K562 (cell line): ENCODE results near the gene SFXN5. TPM values are rescaled to one million over a fixed set of nuclear protein-coding genes. Genes with fewer than 3 reads are reported as not detected.

Experiments
- BCL6 ChIP-seq: fragments of 250-450 bp; sonication (Bioruptor Pico); IDR thresholded peaks from 2 replicates; pipeline ENCODE4 v1.4.0; 2020
- CEBPZ ChIP-seq: fragments of 150-350 bp; IDR thresholded peaks from 2 replicates; pipeline ENCODE4 v1.6.1; 2014; ENCODE audit warnings: low read depth, mild to moderate bottlenecking, low read length, borderline replicate concordance
- DIDO1 ChIP-seq: fragments of 450-650 bp; IDR thresholded peaks from 2 replicates; pipeline ENCODE4 v1.6.1; 2016; ENCODE audit warnings: low read depth, missing biosample characterization, missing genetic modification characterization
- DMBX1 ChIP-seq: fragments of 250-450 bp; sonication (Bioruptor Pico); IDR thresholded peaks from 2 replicates; pipeline ENCODE4 v1.8.0; 2022; ENCODE audit warnings: inconsistent platforms, mild to moderate bottlenecking, moderate library complexity, borderline replicate concordance
- FOXO4 ChIP-seq: fragments of 450-650 bp; formaldehyde crosslinking; IDR thresholded peaks from 2 replicates; pipeline ENCODE4 v1.4.0; 2020; ENCODE audit warnings: mild to moderate bottlenecking, moderate library complexity
- ZC3H11A ChIP-seq: IDR thresholded peaks from 2 replicates; pipeline ENCODE4 v1.6.1; 2012; ENCODE audit warnings: low read depth, low read length, improper control_type of control experiment
- ZNF449 ChIP-seq: fragments of 250-450 bp; sonication (Bioruptor Pico); IDR thresholded peaks from 2 replicates; pipeline ENCODE4 v1.8.0; 2022; ENCODE audit warnings: moderate library complexity, mild to moderate bottlenecking, inconsistent platforms
- ZNF76 ChIP-seq: fragments of 250-450 bp; sonication (Bioruptor Pico); IDR thresholded peaks from 2 replicates; pipeline ENCODE4 v1.4.0; 2020; ENCODE audit warnings: mild to moderate bottlenecking, moderate library complexity, borderline replicate concordance
- polyA plus RNA-seq, 8 experiments: library from polyadenylated mRNA; depleted of rRNA in 4 of 8; stranded (reverse) in 5 of 8; unstranded in 3 of 8; fragments of >200 nt; fragmentation: Nextera tagmentation in 2 of 8; fragmentation: Illumina TruSeq in 1 of 8; extraction: Ambion mirVana in 2 of 8; extraction: Trizol in 1 of 8; gene quantifications; 2 replicates each; pipeline versions ENCODE4 v1.2.1 to v1.2.3, GENCODE V29; 2011 to 2014; ENCODE audit warnings: inconsistent platforms in 1 of 8, missing spikeins in 1 of 8
- total RNA-seq, 7 experiments: library from RNA; depleted of rRNA in 6 of 7; stranded (reverse); fragments of >200 nt in 6 of 7; fragmentation: Illumina TruSeq in 2 of 7; extraction: Trizol in 2 of 7; gene quantifications; 2 replicates each; pipeline versions ENCODE4 v1.2.1 to v1.2.3, GENCODE V29; 2011 to 2021; ENCODE audit warnings: low replicate concordance in 1 of 7
- TF ChIP-seq, protein P1 (sequence below), 2 experiments: fragments of 450-650 bp; IDR thresholded peaks; 2 replicates each; pipeline ENCODE4 v1.6.1; 2016
- TF ChIP-seq, protein P2 (sequence below): sonication (generic); formaldehyde crosslinking; IDR thresholded peaks from 2 replicates; pipeline ENCODE4 v1.8.1; 2022; ENCODE audit warnings: missing genetic modification reagents
- TF ChIP-seq, protein P3 (sequence below): fragments of 450-650 bp; IDR thresholded peaks from 2 replicates; pipeline ENCODE4 v1.7.1; 2018; ENCODE audit warnings: mild to moderate bottlenecking, low read depth; ENCODE audit not compliant: partially characterized antibody

Gene SFXN5
- total and polyA plus RNA-seq, 9 of the 15 experiments (the other 6 are each of a cell fraction or from before 2014, with no cell fraction given) = 8.3 to 22.6 (median 16.0) TPM

DNA sequence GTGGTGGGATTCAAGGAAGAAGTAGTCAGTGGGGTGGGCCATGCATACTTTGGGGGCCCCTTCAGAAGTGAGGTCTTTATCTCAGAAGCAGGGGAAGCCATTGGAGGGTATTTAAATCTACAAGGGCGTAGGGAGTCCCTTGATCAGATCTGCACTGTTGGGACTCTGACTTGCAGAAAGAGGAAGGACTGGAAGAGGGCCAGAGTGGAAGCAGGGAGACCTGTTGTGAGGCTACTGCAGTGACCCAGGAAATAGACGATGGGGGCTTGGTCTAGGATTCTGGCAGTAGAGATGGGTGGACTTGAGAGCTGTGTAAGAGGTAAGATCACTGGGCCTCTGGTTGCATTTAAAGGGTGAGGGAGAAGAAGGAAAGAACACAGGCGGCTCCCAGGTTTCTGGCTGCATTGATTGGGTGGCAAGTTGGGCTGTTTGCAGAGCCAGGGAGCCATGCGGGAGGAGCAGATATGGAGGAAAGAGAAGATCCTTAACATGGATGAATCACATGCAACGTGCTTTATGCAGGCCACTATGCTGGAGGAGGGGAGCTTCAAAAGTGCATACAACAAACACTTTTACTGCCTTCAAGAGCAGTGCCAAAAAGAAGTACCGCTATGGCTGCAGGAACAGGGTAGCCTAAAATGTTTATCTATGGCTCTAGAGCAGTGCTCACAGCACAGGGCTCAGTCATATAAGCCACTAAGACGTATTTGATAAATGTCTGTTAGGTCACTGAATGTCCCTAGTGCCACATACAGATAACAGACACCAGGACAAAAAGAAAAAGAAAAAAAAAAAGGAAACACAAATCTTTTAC lies 2.3 kb downstream of the SFXN5 start (continued):
- TF ChIP-seq CEBPZ (no peak), ZC3H11A (no peak), FOXO4 (CRISPR knock-in tag) (no peak), ZNF76 (no peak), ZNF449 (CRISPR knock-in tag) (no peak), DIDO1 (no peak), DMBX1 (CRISPR knock-in tag) (no peak), BCL6 (no peak)
- TF ChIP-seq, protein P1, sequence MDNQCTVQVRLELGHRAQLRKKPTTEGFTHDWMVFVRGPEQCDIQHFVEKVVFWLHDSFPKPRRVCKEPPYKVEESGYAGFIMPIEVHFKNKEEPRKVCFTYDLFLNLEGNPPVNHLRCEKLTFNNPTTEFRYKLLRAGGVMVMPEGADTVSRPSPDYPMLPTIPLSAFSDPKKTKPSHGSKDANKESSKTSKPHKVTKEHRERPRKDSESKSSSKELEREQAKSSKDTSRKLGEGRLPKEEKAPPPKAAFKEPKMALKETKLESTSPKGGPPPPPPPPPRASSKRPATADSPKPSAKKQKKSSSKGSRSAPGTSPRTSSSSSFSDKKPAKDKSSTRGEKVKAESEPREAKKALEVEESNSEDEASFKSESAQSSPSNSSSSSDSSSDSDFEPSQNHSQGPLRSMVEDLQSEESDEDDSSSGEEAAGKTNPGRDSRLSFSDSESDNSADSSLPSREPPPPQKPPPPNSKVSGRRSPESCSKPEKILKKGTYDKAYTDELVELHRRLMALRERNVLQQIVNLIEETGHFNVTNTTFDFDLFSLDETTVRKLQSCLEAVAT (IDR thresholded peaks at IDR 0.05) = no peak
- TF ChIP-seq, protein P2, sequence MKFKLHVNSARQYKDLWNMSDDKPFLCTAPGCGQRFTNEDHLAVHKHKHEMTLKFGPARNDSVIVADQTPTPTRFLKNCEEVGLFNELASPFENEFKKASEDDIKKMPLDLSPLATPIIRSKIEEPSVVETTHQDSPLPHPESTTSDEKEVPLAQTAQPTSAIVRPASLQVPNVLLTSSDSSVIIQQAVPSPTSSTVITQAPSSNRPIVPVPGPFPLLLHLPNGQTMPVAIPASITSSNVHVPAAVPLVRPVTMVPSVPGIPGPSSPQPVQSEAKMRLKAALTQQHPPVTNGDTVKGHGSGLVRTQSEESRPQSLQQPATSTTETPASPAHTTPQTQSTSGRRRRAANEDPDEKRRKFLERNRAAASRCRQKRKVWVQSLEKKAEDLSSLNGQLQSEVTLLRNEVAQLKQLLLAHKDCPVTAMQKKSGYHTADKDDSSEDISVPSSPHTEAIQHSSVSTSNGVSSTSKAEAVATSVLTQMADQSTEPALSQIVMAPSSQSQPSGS (CRISPR knock-in tag) = no peak
- TF ChIP-seq, protein P3, sequence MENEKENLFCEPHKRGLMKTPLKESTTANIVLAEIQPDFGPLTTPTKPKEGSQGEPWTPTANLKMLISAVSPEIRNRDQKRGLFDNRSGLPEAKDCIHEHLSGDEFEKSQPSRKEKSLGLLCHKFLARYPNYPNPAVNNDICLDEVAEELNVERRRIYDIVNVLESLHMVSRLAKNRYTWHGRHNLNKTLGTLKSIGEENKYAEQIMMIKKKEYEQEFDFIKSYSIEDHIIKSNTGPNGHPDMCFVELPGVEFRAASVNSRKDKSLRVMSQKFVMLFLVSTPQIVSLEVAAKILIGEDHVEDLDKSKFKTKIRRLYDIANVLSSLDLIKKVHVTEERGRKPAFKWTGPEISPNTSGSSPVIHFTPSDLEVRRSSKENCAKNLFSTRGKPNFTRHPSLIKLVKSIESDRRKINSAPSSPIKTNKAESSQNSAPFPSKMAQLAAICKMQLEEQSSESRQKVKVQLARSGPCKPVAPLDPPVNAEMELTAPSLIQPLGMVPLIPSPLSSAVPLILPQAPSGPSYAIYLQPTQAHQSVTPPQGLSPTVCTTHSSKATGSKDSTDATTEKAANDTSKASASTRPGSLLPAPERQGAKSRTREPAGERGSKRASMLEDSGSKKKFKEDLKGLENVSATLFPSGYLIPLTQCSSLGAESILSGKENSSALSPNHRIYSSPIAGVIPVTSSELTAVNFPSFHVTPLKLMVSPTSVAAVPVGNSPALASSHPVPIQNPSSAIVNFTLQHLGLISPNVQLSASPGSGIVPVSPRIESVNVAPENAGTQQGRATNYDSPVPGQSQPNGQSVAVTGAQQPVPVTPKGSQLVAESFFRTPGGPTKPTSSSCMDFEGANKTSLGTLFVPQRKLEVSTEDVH = no peak
